Fibroblast of lung (primary cell): Measurements from ENCODE around the gene NUAK2. TPM values are rescaled to one million over a fixed set of nuclear protein-coding genes. Genes with fewer than 3 reads are reported as not detected.

ENCODE experiments used
- DNase-seq, 2 donors: peaks; one replicate each; pipeline versions ENCODE4 v3.0.0 to v3.0.0-alpha.2; 2010; ENCODE audit warnings: low read depth in 2 of 2
- H2AFZ ChIP-seq: 2 replicates; pipeline ENCODE4 v1.5.1; 2012; ENCODE audit warnings: low read length, control low read depth, inconsistent platforms
- H3K27ac ChIP-seq: 2 replicates; pipeline ENCODE4 v1.5.1; 2011; ENCODE audit warnings: low read length, control low read depth; ENCODE audit not compliant: insufficient read depth
- H3K27me3 ChIP-seq: 2 replicates; pipeline ENCODE4 v1.5.1; 2011; ENCODE audit warnings: mild to moderate bottlenecking, low read length; ENCODE audit not compliant: control insufficient read depth, insufficient read depth
- H3K36me3 ChIP-seq: 2 replicates; pipeline ENCODE4 v1.5.1; 2011; ENCODE audit warnings: low read length; ENCODE audit not compliant: control insufficient read depth, insufficient read depth
- H3K4me1 ChIP-seq: 2 replicates; pipeline ENCODE4 v1.5.1; 2011; ENCODE audit warnings: low read length; ENCODE audit not compliant: control insufficient read depth, insufficient read depth; ENCODE audit errors: extremely low read depth
- H3K4me2 ChIP-seq: 2 replicates; pipeline ENCODE4 v1.5.1; 2011; ENCODE audit warnings: low read length, control low read depth; ENCODE audit not compliant: insufficient read depth; ENCODE audit errors: extremely low read depth
- H3K4me3 ChIP-seq, 4 experiments: fragments of 200-600 bp in 1 of 4; sonication (generic) in 1 of 4; replicated peaks in 1 of 4; 2 replicates each; pipeline ENCODE4 v1.5.1; 2011 to 2016; ENCODE audit warnings: low read length in 4 of 4, low read depth in 3 of 4, mild to moderate bottlenecking in 3 of 4, control low read depth in 2 of 4, inconsistent platforms in 1 of 4, mixed read lengths in 1 of 4; ENCODE audit not compliant: insufficient read depth in 1 of 4; ENCODE audit errors: control extremely low read depth in 1 of 4
- H3K79me2 ChIP-seq: 2 replicates; pipeline ENCODE4 v1.5.1; 2012; ENCODE audit warnings: mild to moderate bottlenecking, low read length, inconsistent platforms; ENCODE audit not compliant: control insufficient read depth, insufficient read depth
- H3K9ac ChIP-seq: 2 replicates; pipeline ENCODE4 v1.5.1; 2011; ENCODE audit warnings: mild to moderate bottlenecking, low read length, control low read depth; ENCODE audit not compliant: insufficient read depth
- H3K9me3 ChIP-seq: 2 replicates; pipeline ENCODE4 v1.5.1; 2012; ENCODE audit warnings: low read depth, low read length; ENCODE audit not compliant: control insufficient read depth, insufficient read depth
- H4K20me1 ChIP-seq: 2 replicates; pipeline ENCODE4 v1.5.1; 2011; ENCODE audit warnings: low read length; ENCODE audit not compliant: control insufficient read depth, insufficient read depth; ENCODE audit errors: extremely low read depth
- EZH2 ChIP-seq: IDR thresholded peaks from 2 replicates; pipeline ENCODE4 v1.5.1; 2012; ENCODE audit warnings: low read length, control low read depth, mild to moderate bottlenecking; ENCODE audit errors: missing control alignments
- polyA plus RNA-seq, 2 donors: library from polyadenylated mRNA; depleted of rRNA in 1 of 2; stranded (reverse) in 1 of 2; unstranded in 1 of 2; fragments of >200 nt; gene quantifications; 2 replicates each; pipeline ENCODE4 v1.2.1, GENCODE V29; 2011 to 2012; ENCODE audit warnings: missing spikeins in 1 of 2
- total RNA-seq: library from RNA; depleted of rRNA; stranded (reverse); fragments of >200 nt; gene quantifications from 2 replicates; pipeline ENCODE4 v1.2.1, GENCODE V29; 2014
- TF ChIP-seq, protein P1 (sequence below), 2 donors: IDR thresholded peaks in 1 of 2; conservative IDR thresholded peaks in 1 of 2; 1 replicate in 1 of 2; 2 replicates in 1 of 2; pipeline ENCODE4 v1.5.1; 2011 to 2012; ENCODE audit warnings: low read length in 2 of 2, control low read depth in 1 of 2, inconsistent platforms in 1 of 2, low read depth in 1 of 2, mild to moderate bottlenecking in 1 of 2

Gene NUAK2
- total and polyA plus RNA-seq, 2 donors (not counting 1 experiment from before 2014, with no cell fraction given) = 1.7 to 4.9 TPM

GRCh38 chr1:205263580-205264190, 57.9 kb downstream of the NUAK2 start:
- Histone ChIP-seq H2AFZ (no peak overlapping the region), H3K9me3 (no peaks in the 10 kb centered on the region), H3K4me1 (peaks cover 2% of the 10 kb centered on the region), H3K36me3 (no peaks in the 10 kb centered on the region), H3K4me2 (no peak overlapping the region), H3K9ac (no peak overlapping the region), H3K27ac (no peak overlapping the region), H4K20me1 (no peaks in the 10 kb centered on the region), H3K79me2 (no peaks in the 10 kb centered on the region), H3K4me3 (no peak overlapping the region), H3K27me3 (no peaks in the 10 kb centered on the region)
- DNase-seq = peak in 1 of 2 donors; percentile 85
- no peak for TF ChIP-seq EZH2
- TF ChIP-seq, protein P1, sequence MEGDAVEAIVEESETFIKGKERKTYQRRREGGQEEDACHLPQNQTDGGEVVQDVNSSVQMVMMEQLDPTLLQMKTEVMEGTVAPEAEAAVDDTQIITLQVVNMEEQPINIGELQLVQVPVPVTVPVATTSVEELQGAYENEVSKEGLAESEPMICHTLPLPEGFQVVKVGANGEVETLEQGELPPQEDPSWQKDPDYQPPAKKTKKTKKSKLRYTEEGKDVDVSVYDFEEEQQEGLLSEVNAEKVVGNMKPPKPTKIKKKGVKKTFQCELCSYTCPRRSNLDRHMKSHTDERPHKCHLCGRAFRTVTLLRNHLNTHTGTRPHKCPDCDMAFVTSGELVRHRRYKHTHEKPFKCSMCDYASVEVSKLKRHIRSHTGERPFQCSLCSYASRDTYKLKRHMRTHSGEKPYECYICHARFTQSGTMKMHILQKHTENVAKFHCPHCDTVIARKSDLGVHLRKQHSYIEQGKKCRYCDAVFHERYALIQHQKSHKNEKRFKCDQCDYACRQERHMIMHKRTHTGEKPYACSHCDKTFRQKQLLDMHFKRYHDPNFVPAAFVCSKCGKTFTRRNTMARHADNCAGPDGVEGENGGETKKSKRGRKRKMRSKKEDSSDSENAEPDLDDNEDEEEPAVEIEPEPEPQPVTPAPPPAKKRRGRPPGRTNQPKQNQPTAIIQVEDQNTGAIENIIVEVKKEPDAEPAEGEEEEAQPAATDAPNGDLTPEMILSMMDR (conservative IDR thresholded peaks at IDR 0.05 in 1 of 2, IDR thresholded peaks at IDR 0.05 in 1 of 2; ENCODE audit: low read depth in 1 of 2, low read length in 2 of 2) = no peak

DNA sequence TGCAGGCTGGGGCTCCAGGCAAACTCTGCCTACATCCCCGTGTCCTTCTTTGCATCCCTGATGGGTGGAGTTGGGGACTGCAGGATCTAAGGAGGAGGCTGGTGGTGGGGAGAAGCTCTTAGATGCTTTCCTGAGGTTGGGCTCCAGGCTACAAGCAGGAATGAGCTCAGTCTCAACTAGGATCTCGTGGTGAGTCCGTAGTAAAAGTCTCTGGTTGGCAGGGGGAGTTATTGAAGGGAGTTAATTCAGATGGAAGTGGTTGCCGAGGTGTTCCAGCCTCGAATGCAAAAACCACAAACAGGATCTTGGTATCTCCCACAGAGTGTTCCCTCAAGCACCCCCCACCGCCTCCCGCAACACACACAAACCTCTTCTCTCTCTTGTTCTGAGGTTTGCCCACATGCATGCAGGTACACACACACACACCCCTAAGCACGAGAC, 58.8 kb downstream of the NUAK2 start:
- Histone ChIP-seq H3K36me3 (no peaks in the 10 kb centered on the region), H2AFZ (no peak overlapping the region), H3K9me3 (no peaks in the 10 kb centered on the region), H3K4me2 (no peak overlapping the region), H4K20me1 (no peaks in the 10 kb centered on the region), H3K9ac (no peak overlapping the region), H3K4me1 (peaks cover 2% of the 10 kb centered on the region), H3K27ac (no peak overlapping the region), H3K27me3 (no peaks in the 10 kb centered on the region), H3K79me2 (no peaks in the 10 kb centered on the region), H3K4me3 (no peak overlapping the region)
- DNase-seq = peak in 1 of 2 donors; percentile 60
- TF ChIP-seq EZH2 = no peak
- TF ChIP-seq, protein P1 (conservative IDR thresholded peaks at IDR 0.05 in 1 of 2, IDR thresholded peaks at IDR 0.05 in 1 of 2; ENCODE audit: low read depth in 1 of 2, low read length in 2 of 2) = no peak

- H3K9ac ChIP-seq = no peak overlapping the region
- H3K4me2 ChIP-seq = no peak overlapping the region
- H3K4me3 ChIP-seq = no peak overlapping the region
Observed at GRCh38 chr1:205261946-205262691, 59.4 kb downstream of the NUAK2 start.

More at GRCh38 chr1:205261946-205262691, 59.4 kb downstream of the NUAK2 start:
- Histone ChIP-seq H3K27me3 (no peaks in the 10 kb centered on the region), H2AFZ (no peak overlapping the region), H3K79me2 (no peaks in the 10 kb centered on the region), H3K4me1 (peaks cover 2% of the 10 kb centered on the region), H3K36me3 (no peaks in the 10 kb centered on the region), H3K27ac (no peak overlapping the region), H4K20me1 (no peaks in the 10 kb centered on the region), H3K9me3 (no peaks in the 10 kb centered on the region)
- TF ChIP-seq EZH2 = no peak
- TF ChIP-seq, protein P1 (conservative IDR thresholded peaks at IDR 0.05 in 1 of 2, IDR thresholded peaks at IDR 0.05 in 1 of 2; ENCODE audit: low read depth in 1 of 2, low read length in 2 of 2) = no peak
- DNase-seq = peak in 1 of 2 donors; percentile 70
